GM19025 (cell line): ENCODE results near the gene TIGD7.

Experiments
- ATAC-seq: cut with Tn5 transposase; IDR thresholded peaks from one replicate; pipeline ENCODE4 v1.9.1; 2021; ENCODE audit warnings: mild to moderate bottlenecking, low read depth, moderate library complexity; ENCODE audit not compliant: unreplicated experiment

The TIGD7 gene

DNA sequence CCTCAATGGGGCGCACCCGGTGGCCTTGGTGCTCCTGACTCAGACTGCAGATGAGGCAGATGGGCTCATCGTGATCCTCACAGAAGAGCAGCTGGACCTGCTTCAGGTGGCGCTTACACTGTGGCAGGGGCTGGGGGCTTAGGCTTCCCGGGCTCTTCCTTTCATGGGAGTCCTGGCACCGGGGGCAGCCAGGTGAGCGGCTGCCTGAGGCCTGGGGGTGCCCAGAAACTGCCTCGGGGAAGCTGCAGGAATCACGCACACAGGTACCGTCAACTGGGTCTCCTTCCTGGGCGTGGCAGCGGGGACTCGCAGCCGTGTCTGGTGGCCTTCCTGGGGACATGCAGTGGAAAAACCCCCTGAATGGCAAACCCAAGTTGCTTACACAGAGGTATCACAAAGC is 55.8 kb downstream of the TIGD7 start:
- no peak for ATAC-seq

DNA sequence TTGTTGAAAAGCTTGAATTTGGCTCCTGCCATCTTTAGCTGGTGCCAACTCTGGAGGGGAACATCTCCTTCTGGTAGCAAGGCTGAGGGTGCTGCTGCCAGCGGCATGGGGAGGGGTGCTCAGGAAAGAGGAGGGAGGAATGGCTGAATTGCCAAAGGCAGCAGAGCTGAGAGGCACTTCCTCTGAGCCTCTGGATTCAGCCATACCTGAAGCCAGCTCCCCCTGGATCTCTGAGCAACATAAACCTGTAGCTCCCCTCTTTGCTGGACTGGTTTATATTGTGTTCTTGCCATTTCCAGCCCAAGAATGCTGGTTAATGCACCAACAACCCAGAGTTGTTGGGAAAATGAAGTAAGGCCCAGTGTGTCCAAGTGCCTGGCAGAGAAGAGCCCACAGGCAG is 56.2 kb downstream of the TIGD7 start:
- no peak for ATAC-seq
